Astrocyte of the spinal cord (primary cell): ENCODE results near the gene RPUSD4.

ENCODE experiments used
- DNase-seq: peaks from one replicate; pipeline ENCODE4 v3.0.0; 2011; ENCODE audit warnings: low read depth, low spot score
- H3K4me3 ChIP-seq: 2 replicates; pipeline ENCODE4 v1.5.1; 2011; ENCODE audit warnings: low read depth, mild to moderate bottlenecking, low read length, moderate library complexity
- in situ Hi-C: cut with HindIII; loops from 2 replicates; pipeline ENCODE4 v1.10.0; 2017; ENCODE audit warnings: low sequenced_read_pairs
- TF ChIP-seq, protein P1 (sequence below): IDR thresholded peaks from 2 replicates; pipeline ENCODE4 v1.5.1; 2012; ENCODE audit warnings: low read depth, mild to moderate bottlenecking, low read length, inconsistent platforms

RPUSD4 gene

DNA sequence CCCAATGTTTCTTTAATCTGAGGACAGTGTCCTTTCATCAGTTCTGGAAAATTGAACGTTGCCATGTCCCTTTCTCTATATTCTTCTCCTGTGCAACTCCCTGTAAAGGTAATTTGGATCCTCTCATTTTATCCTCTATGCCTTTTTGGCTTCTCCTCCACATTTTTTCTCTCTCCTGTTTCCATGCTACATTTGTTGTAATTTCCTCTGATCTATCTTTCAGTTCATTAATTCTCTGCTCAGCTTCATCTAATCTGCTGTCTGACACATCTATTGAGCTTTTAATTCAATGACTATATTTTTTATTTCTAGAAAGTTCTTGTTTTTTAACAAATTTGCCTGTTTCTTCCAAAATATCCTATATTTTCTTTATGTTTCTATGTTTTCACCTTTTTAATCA lies 59.3 kb downstream of the RPUSD4 start:
- H3K4me3 ChIP-seq: no peak overlapping the region
- in situ Hi-C loops: no loop called here
- TF ChIP-seq, protein P1, sequence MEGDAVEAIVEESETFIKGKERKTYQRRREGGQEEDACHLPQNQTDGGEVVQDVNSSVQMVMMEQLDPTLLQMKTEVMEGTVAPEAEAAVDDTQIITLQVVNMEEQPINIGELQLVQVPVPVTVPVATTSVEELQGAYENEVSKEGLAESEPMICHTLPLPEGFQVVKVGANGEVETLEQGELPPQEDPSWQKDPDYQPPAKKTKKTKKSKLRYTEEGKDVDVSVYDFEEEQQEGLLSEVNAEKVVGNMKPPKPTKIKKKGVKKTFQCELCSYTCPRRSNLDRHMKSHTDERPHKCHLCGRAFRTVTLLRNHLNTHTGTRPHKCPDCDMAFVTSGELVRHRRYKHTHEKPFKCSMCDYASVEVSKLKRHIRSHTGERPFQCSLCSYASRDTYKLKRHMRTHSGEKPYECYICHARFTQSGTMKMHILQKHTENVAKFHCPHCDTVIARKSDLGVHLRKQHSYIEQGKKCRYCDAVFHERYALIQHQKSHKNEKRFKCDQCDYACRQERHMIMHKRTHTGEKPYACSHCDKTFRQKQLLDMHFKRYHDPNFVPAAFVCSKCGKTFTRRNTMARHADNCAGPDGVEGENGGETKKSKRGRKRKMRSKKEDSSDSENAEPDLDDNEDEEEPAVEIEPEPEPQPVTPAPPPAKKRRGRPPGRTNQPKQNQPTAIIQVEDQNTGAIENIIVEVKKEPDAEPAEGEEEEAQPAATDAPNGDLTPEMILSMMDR: no peak
- DNase-seq: no peak
